HEK293T (cell line): ENCODE data around the gene RNF207.

Source experiments
- CTCF ChIA-PET: fragments of 350-600 bp; formaldehyde crosslinking; extraction: SDS; loops from one replicate; lab custom pipeline; 2021; ENCODE audit warnings: antibody characterized with exemption, inconsistent platforms; lab: Yijun Ruan, JAX
- POLR2A ChIA-PET: fragments of 350-600 bp; formaldehyde crosslinking; extraction: SDS; loops from one replicate; lab custom pipeline; 2020; ENCODE audit warnings: antibody characterized with exemption, inconsistent platforms; lab: Yijun Ruan, JAX
- DNase-seq: peaks from one replicate; pipeline ENCODE4 v3.0.0; 2012; ENCODE audit warnings: mixed read lengths; ENCODE audit errors: extremely low spot score
- ARNT ChIP-seq: fragments of 450-650 bp; IDR thresholded peaks from 2 replicates; pipeline ENCODE4 v1.6.1; 2017; ENCODE audit warnings: mild to moderate bottlenecking
- BHLHE40 ChIP-seq: fragments of 450-650 bp; IDR thresholded peaks from 2 replicates; pipeline ENCODE4 v1.6.1; 2016; ENCODE audit warnings: mild to moderate bottlenecking, moderate library complexity, borderline replicate concordance
- CTBP1 ChIP-seq: fragments of 450-650 bp; IDR thresholded peaks from 2 replicates; pipeline ENCODE4 v1.6.1; 2016; ENCODE audit warnings: borderline replicate concordance
- ELF4 ChIP-seq: fragments of 450-650 bp; IDR thresholded peaks from 2 replicates; pipeline ENCODE4 v1.6.1; 2017; ENCODE audit warnings: antibody characterized with exemption
- FOXA1 ChIP-seq: fragments of 450-650 bp; IDR thresholded peaks from 2 replicates; pipeline ENCODE4 v1.6.1; 2016; ENCODE audit warnings: mild to moderate bottlenecking
- FOXK2 ChIP-seq: fragments of 450-650 bp; IDR thresholded peaks from 2 replicates; pipeline ENCODE4 v1.6.1; 2016; ENCODE audit warnings: mild to moderate bottlenecking
- FOXM1 ChIP-seq: fragments of 450-650 bp; IDR thresholded peaks from 2 replicates; pipeline ENCODE4 v1.6.1; 2017; ENCODE audit warnings: mild to moderate bottlenecking, borderline replicate concordance
- HDGF ChIP-seq: fragments of 450-650 bp; IDR thresholded peaks from 2 replicates; pipeline ENCODE4 v1.6.1; 2017; ENCODE audit warnings: antibody characterized with exemption, borderline replicate concordance
- L3MBTL2 ChIP-seq: fragments of 450-650 bp; conservative IDR thresholded peaks from 2 replicates; pipeline ENCODE4 v1.6.1; 2016; ENCODE audit warnings: mild to moderate bottlenecking
- LEF1 ChIP-seq: fragments of 450-650 bp; IDR thresholded peaks from 2 replicates; pipeline ENCODE4 v1.6.1; 2017; ENCODE audit warnings: mild to moderate bottlenecking, borderline replicate concordance
- NFRKB ChIP-seq: fragments of 450-650 bp; IDR thresholded peaks from 2 replicates; pipeline ENCODE4 v1.6.1; 2016; ENCODE audit warnings: mild to moderate bottlenecking, moderate library complexity
- SP1 ChIP-seq: fragments of 450-650 bp; IDR thresholded peaks from 2 replicates; pipeline ENCODE4 v1.6.1; 2017
- SUZ12 ChIP-seq: fragments of 450-650 bp; IDR thresholded peaks from 2 replicates; pipeline ENCODE4 v1.6.1; 2016; ENCODE audit warnings: mild to moderate bottlenecking
- TARDBP ChIP-seq: fragments of 450-650 bp; IDR thresholded peaks from 2 replicates; pipeline ENCODE4 v1.6.1; 2016
- ZNF384 ChIP-seq: fragments of 450-650 bp; IDR thresholded peaks from 2 replicates; pipeline ENCODE4 v1.6.1; 2016
- TF ChIP-seq, protein P1 (sequence below): fragments of 450-650 bp; IDR thresholded peaks from 2 replicates; pipeline ENCODE4 v1.6.1; 2016

Gene RNF207

DNA sequence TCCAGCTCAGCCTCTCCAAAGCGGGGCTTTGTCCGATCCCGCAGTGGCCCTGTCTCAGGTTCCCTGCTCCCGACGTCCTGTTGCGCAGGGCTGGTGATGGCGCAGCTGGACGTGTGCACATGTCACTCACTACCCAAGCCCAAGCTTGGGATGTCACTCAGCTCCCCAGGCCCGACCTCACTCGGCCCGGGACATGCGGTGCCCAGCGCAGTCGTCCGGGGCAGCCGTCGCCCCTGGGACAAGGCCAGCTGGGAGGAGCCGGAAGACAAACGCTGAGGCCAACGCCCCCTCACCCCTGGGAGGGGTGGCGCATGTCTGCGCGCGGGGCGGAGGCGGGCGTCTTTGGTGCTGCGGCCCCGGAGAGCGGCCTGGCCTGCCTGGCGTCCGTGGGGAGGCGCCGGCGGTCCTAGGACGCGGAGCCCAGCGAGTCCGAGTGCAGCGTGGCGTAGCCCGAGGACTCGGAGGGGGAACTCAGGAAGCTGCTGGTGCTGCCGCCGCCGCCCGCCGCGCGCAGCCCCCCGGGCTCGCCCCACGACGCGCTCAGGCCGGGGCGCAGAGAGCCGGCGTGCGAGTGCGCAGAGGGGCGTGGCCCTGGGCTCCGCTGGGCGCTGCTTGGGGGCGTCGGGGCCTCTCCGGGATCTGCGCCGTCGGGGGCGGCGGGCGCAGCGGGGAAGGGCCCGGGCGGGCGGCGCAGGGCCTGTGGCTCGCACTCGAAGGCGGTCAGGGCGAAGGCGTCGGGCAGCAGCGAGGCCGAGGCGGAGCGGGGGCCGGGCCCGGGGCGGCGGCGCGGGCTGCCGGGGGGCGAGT is 43.2 kb downstream of the RNF207 start:
- POLR2A ChIA-PET: no interaction called here
- no peak for DNase-seq
- no peak for TF ChIP-seq BHLHE40
- TF ChIP-seq, protein P1, sequence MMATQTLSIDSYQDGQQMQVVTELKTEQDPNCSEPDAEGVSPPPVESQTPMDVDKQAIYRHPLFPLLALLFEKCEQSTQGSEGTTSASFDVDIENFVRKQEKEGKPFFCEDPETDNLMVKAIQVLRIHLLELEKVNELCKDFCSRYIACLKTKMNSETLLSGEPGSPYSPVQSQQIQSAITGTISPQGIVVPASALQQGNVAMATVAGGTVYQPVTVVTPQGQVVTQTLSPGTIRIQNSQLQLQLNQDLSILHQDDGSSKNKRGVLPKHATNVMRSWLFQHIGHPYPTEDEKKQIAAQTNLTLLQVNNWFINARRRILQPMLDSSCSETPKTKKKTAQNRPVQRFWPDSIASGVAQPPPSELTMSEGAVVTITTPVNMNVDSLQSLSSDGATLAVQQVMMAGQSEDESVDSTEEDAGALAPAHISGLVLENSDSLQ: no peak
- no peak for TF ChIP-seq HDGF
- TF ChIP-seq NFRKB: no peak
- no peak for TF ChIP-seq FOXK2
- TF ChIP-seq CTBP1: no peak
- TF ChIP-seq SUZ12: no peak
- no peak for TF ChIP-seq TARDBP
- no peak for TF ChIP-seq SP1
- no peak for TF ChIP-seq ARNT
- CTCF ChIA-PET: no interaction called here

DNA sequence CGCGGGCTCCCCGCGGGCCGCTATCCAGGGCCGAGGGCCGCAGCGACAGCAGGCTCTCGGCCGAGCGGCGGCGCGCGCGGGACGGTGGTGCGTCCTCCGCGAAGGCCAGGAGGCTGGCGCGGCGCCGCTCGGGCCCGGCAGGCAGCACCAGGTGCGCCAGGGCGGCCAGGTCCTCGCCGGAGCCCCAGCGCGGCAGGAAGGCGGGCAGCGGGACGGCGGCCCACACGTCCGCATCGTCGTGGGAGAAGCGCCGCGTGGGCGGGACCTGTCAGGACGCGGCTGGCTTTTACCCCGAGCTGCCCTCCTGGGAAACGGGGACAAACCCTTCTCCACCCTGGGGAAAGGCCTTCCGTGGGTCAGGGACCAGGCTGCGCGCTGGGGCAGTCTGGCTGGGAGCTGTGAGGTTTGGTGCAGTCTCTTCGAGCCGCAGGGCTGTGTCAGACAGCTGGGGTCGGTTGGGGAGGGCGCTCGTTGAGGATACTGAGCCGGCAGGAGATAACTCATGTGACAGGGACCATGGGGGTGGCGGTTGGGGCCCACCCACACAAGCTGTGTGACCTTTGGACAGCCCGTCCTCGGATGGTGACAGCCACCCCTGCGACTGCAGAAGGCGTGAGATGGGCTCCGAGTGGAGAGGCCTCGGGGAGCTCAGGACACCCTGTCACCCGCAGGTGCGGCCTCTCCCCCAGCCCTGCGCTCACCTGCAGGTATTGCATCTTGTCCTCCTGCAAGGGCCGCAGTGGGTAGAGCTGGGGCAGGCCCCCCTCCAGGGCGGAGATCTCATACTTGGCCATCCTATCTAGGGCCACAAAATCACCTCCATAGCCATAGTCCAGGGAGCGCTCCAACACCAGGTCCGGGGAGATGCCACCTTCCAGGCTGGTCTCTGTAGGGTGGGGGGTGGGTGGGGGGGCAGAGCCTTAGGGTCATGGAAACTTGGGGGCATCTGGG is 44.1 kb downstream of the RNF207 start:
- DNase-seq: no peak
- TF ChIP-seq SUZ12 (no peak), LEF1 (no peak), FOXA1 (no peak)
- TF ChIP-seq, protein P1: no peak
- ChIA-PET POLR2A (interaction anchor here (1.2 kb wide), 1 partner anchor 45 kb away, joined by 3 read pairs; no protein-coding TSS in a partner anchor), CTCF (interaction anchor here (0.6 kb wide), 1 partner anchor 32 kb away, joined by 3 read pairs; no protein-coding TSS in a partner anchor)

DNA sequence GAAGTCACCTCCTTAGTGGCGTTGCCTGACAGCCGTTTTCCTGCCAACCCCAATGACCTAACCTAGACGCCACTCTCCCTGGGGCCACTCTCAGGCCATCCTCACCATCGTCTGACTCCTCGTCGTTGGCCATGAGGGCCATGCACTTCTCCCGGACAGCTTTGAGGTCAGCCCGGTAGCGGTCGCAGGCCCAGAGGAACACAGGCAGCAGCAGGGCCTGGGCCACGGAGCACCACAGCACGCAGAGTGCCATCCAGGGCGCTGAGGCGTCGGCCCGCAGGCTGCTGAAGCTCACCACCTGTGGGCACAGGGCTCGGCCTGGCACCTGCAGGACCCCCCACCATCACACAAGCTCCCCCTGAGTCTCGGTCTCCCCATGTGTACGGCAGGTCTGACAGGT is 45.3 kb downstream of the RNF207 start:
- DNase-seq: no peak
- ChIA-PET CTCF (interaction anchor here (0.6 kb wide), 1 partner anchor 31 kb away, joined by 3 read pairs; no protein-coding TSS in a partner anchor), POLR2A (interaction anchor here (1.2 kb wide), 1 partner anchor 46 kb away, joined by 3 read pairs; no protein-coding TSS in a partner anchor)
- no peak for TF ChIP-seq FOXM1

DNA sequence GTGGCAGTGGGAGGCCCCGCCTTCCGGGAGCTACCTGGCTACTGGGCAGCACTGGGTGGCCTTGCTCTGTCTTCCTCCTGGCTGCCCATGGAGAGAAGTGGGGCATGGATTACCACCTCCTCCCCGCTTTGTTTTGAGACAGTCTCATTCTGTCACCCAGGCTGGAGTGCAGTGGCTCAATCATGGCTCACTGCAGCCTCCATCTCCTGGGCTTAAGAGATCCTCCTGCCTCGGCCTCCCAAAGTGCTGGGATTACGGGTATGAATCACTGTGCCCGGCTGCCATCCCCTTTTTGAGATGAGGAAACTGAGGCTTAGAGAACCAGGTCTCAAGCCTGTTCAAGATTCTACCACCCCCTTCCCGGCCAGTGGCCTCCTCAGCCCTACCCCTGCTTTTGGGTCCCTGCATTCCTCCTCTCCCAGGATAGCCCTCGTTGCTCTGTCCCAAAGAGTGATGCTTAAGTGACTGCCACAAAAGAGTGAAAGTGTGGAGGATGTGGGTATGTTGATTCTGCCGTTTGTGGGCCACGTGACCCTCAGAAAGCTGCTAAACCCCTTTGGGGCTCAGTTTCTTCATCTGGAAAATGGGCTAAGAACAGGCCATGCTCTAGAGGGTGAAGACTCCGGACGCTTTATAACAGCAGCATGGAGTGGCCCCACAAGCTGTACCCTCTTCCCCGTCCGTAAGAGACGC is 45.9 kb downstream of the RNF207 start:
- DNase-seq: no peak
- ChIA-PET CTCF (no interaction called here), POLR2A (no interaction called here)
- TF ChIP-seq ARNT (no peak), FOXA1 (no peak), FOXM1 (no peak)
- TF ChIP-seq, protein P1: no peak

DNA sequence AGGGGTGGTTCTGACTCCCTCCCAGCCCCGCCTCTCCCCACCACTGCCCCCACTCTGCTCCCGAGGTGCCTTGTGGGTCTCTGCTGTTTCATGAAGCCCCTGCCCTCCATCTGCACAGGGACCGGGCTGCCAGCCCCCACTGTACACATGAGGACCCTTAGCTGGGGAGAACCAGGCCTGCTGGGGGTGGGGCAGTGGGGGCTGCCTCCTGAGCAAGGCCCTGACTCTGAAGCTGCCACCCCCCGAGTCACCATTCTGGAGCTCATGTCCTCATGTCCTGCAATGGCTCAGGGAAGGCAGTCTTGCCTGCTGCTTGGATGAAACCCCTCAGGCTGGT is 46.4 kb downstream of the RNF207 start:
- POLR2A ChIA-PET: no interaction called here
- CTCF ChIA-PET: interaction anchor here (1.0 kb wide), 1 partner anchor 14 kb away, joined by 6 read pairs; no protein-coding TSS in a partner anchor
- no peak for DNase-seq
- no peak for TF ChIP-seq L3MBTL2
- TF ChIP-seq FOXA1: no peak
- TF ChIP-seq HDGF: no peak
- no peak for TF ChIP-seq BHLHE40
- no peak for TF ChIP-seq SP1
- no peak for TF ChIP-seq SUZ12
- TF ChIP-seq CTBP1: no peak
- no peak for TF ChIP-seq LEF1
- TF ChIP-seq TARDBP: no peak
- TF ChIP-seq NFRKB: no peak
- no peak for TF ChIP-seq FOXM1
- no peak for TF ChIP-seq ELF4
- TF ChIP-seq ZNF384: no peak
- TF ChIP-seq FOXK2: no peak
- TF ChIP-seq, protein P1: no peak
- TF ChIP-seq ARNT: no peak
